Astrocyte (in vitro differentiated cells and primary cell): Measurements from ENCODE around the gene HSF2BP. TPM values are rescaled to one million over a fixed set of nuclear protein-coding genes. Genes with fewer than 3 reads are reported as not detected.
A peak's percentile ranks its signal among the peaks of the same experiment; 100 is the strongest.

ENCODE experiments used
- DNase-seq: peaks from one replicate; pipeline ENCODE4 v3.0.0-alpha.2; 2010; ENCODE audit warnings: low read depth
- FAIRE-seq: peaks from 2 replicates; lab custom pipeline; 2011; peaks lifted over from hg19 to GRCh38; lab: Jason Lieb, UNC
- H2AFZ ChIP-seq: 2 replicates; pipeline ENCODE4 v1.6.0; 2012; ENCODE audit warnings: low read depth, low read length, inconsistent platforms
- H3K27ac ChIP-seq: 2 replicates; pipeline ENCODE4 v1.5.1; 2011; ENCODE audit warnings: low read depth, low read length, inconsistent platforms
- H3K27me3 ChIP-seq: 2 replicates; pipeline ENCODE4 v1.6.0; 2011; ENCODE audit warnings: low read length, inconsistent platforms; ENCODE audit not compliant: insufficient read depth
- H3K36me3 ChIP-seq: 2 replicates; pipeline ENCODE4 v1.5.1; 2011; ENCODE audit warnings: low read length, inconsistent platforms; ENCODE audit not compliant: insufficient read depth
- H3K4me1 ChIP-seq: 2 replicates; pipeline ENCODE4 v1.5.1; 2011; ENCODE audit warnings: low read length, inconsistent platforms; ENCODE audit not compliant: insufficient read depth
- H3K4me2 ChIP-seq: 2 replicates; pipeline ENCODE4 v1.6.0; 2012; ENCODE audit warnings: low read length, inconsistent platforms
- H3K4me3 ChIP-seq: 2 replicates; pipeline ENCODE4 v1.5.1; 2011; ENCODE audit warnings: low read depth, mild to moderate bottlenecking, low read length, inconsistent platforms; ENCODE audit not compliant: insufficient read depth
- H3K79me2 ChIP-seq: 2 replicates; pipeline ENCODE4 v1.6.0; 2012; ENCODE audit warnings: mild to moderate bottlenecking, low read length, inconsistent platforms; ENCODE audit not compliant: insufficient read depth
- H3K9ac ChIP-seq: 2 replicates; pipeline ENCODE4 v1.6.0; 2012; ENCODE audit warnings: mild to moderate bottlenecking, low read length, inconsistent platforms
- H3K9me3 ChIP-seq: 2 replicates; pipeline ENCODE4 v1.5.1; 2012; ENCODE audit warnings: low read depth, mild to moderate bottlenecking, low read length, inconsistent platforms; ENCODE audit not compliant: insufficient read depth
- H4K20me1 ChIP-seq: 2 replicates; pipeline ENCODE4 v1.6.0; 2012; ENCODE audit warnings: low read length, inconsistent platforms; ENCODE audit not compliant: insufficient read depth
- H3K27ac Mint-ChIP-seq: one replicate; pipeline ENCODE4 v1.8.0; 2021; ENCODE audit warnings: mild to moderate bottlenecking, mixed read lengths; ENCODE audit not compliant: unreplicated experiment
- H3K27me3 Mint-ChIP-seq: one replicate; pipeline ENCODE4 v1.8.0; 2021; ENCODE audit warnings: low read depth, mixed read lengths; ENCODE audit not compliant: unreplicated experiment
- H3K36me3 Mint-ChIP-seq: one replicate; pipeline ENCODE4 v1.8.0; 2021; ENCODE audit warnings: low read depth, mixed read lengths; ENCODE audit not compliant: unreplicated experiment
- H3K4me1 Mint-ChIP-seq: one replicate; pipeline ENCODE4 v1.8.0; 2021; ENCODE audit warnings: low read depth, mixed read lengths; ENCODE audit not compliant: unreplicated experiment
- H3K4me3 Mint-ChIP-seq: one replicate; pipeline ENCODE4 v1.8.0; 2021; ENCODE audit warnings: mild to moderate bottlenecking, moderate library complexity, mixed read lengths; ENCODE audit not compliant: unreplicated experiment
- H3K9me3 Mint-ChIP-seq: one replicate; pipeline ENCODE4 v1.8.0; 2021; ENCODE audit warnings: mild to moderate bottlenecking, mixed read lengths; ENCODE audit not compliant: unreplicated experiment
- EZH2 ChIP-seq: IDR thresholded peaks from 2 replicates; pipeline ENCODE4 v1.6.1; 2012; ENCODE audit warnings: mild to moderate bottlenecking, low read length, inconsistent platforms; ENCODE audit not compliant: insufficient read depth
- total RNA-seq: library from RNA; stranded (reverse); gene quantifications from 2 replicates; pipeline ENCODE4 v1.2.1, GENCODE V29; 2021
- TF ChIP-seq, protein P1 (sequence below): IDR thresholded peaks from 2 replicates; pipeline ENCODE4 v1.5.1; 2011; ENCODE audit warnings: low read depth, mild to moderate bottlenecking, inconsistent platforms, low read length, moderate library complexity; ENCODE audit not compliant: insufficient read depth

Gene HSF2BP
- total RNA-seq, 1 donor from 2014 or later: 3.2 TPM

DNA sequence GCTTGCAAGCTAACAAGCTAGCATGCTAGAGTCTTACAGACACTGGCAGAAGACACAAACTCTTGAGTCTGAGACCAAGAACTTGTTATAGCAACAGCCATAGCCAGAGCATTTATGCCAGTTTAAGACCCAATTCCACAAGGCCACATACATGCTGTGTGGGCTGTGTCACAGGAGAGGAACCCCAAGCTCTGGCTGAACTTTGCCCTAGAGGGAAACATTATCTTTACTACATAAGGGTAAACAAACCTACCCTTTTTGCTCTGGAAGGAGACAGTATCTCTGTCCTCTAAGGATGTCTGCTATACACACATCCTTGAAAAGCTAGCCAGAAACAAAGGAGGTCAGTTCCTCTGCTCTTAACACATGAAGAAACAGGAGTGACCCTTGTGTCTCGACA is 70.3 kb downstream of the HSF2BP start:
- no peaks in the 10 kb centered on the region for H3K9me3 ChIP-seq
- Mint-ChIP-seq H3K9me3 (no peaks in the 10 kb centered on the region), H3K27ac (peak overlapping the region; percentile 45), H3K4me3 (no peak overlapping the region), H3K4me1 (peaks cover 70% of the 10 kb centered on the region), H3K36me3 (peaks cover 4% of the 10 kb centered on the region), H3K27me3 (no peaks in the 10 kb centered on the region)
- FAIRE-seq: peak; percentile 34
- H3K4me3 ChIP-seq: no peak overlapping the region
- H3K4me2 ChIP-seq: no peak overlapping the region
- no peaks in the 10 kb centered on the region for H4K20me1 ChIP-seq
- H3K27me3 ChIP-seq: no peaks in the 10 kb centered on the region
- H3K79me2 ChIP-seq: no peaks in the 10 kb centered on the region
- no peak overlapping the region for H3K27ac ChIP-seq
- peaks cover 24% of the 10 kb centered on the region for H3K4me1 ChIP-seq
- DNase-seq: no peak
- TF ChIP-seq EZH2: no peak
- H3K9ac ChIP-seq: no peak overlapping the region
- H3K36me3 ChIP-seq: no peaks in the 10 kb centered on the region
- no peak overlapping the region for H2AFZ ChIP-seq

DNA sequence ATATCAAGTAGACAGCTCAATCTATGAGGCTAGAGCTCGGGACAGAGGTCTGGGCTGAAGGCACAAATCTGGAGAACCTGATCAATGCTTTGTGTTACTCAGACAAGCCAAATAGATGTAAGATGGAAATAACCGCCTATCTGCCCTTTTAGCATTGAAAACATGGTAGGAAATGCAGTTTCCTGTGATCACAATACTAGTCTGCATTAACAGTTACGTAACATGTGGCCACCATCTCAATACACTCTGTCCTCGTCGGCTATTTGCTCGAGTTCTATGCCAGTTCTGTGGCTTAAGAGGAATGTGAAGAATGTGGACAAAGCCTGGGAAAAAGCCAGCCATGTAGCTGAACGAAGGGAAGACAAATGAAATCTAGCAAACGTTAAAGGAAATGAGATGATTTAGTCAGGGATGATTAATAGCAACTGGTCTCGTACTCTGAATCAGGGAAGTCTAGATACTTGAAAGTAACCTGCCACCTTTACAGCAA is 73.3 kb downstream of the HSF2BP start:
- no peaks in the 10 kb centered on the region for H3K79me2 ChIP-seq
- DNase-seq (peak; percentile 100), FAIRE-seq (peak; percentile 63)
- Mint-ChIP-seq H3K9me3 (no peaks in the 10 kb centered on the region), H3K27ac (peak overlapping the region; percentile 99), H3K36me3 (peaks cover 7% of the 10 kb centered on the region), H3K27me3 (no peaks in the 10 kb centered on the region), H3K4me1 (peaks cover 45% of the 10 kb centered on the region), H3K4me3 (peak overlapping the region; percentile 5)
- H4K20me1 ChIP-seq: no peaks in the 10 kb centered on the region
- peak overlapping the region; percentile 48 for H3K4me2 ChIP-seq
- peak overlapping the region; percentile 73 for H3K9ac ChIP-seq
- H2AFZ ChIP-seq: peak overlapping the region; percentile 35
- no peaks in the 10 kb centered on the region for H3K9me3 ChIP-seq
- no peak overlapping the region for H3K4me3 ChIP-seq
- no peaks in the 10 kb centered on the region for H3K36me3 ChIP-seq
- peaks cover 24% of the 10 kb centered on the region for H3K4me1 ChIP-seq
- H3K27me3 ChIP-seq: no peaks in the 10 kb centered on the region
- peak overlapping the region; percentile 91 for H3K27ac ChIP-seq
- TF ChIP-seq, protein P1, sequence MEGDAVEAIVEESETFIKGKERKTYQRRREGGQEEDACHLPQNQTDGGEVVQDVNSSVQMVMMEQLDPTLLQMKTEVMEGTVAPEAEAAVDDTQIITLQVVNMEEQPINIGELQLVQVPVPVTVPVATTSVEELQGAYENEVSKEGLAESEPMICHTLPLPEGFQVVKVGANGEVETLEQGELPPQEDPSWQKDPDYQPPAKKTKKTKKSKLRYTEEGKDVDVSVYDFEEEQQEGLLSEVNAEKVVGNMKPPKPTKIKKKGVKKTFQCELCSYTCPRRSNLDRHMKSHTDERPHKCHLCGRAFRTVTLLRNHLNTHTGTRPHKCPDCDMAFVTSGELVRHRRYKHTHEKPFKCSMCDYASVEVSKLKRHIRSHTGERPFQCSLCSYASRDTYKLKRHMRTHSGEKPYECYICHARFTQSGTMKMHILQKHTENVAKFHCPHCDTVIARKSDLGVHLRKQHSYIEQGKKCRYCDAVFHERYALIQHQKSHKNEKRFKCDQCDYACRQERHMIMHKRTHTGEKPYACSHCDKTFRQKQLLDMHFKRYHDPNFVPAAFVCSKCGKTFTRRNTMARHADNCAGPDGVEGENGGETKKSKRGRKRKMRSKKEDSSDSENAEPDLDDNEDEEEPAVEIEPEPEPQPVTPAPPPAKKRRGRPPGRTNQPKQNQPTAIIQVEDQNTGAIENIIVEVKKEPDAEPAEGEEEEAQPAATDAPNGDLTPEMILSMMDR: no peak
- no peak for TF ChIP-seq EZH2

DNA sequence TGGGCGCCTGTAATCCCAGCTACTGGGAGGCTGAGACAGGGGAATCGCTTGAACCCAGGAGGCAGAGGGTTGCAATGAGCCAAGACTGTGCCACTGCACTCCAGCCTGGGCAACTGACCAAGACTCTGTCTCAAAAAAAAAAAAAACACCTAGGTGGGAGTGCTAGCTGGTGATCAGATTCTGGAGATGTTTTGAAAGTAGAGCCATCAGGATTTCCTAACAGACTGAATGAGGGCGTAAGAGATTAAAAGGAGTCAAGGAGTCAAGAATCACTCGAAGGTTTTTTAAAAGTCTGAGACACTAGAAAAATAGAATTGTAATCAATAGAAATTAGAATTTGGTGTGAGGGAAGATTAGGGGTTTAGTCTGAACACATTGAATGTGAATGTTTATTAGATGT is 73.8 kb downstream of the HSF2BP start:
- H4K20me1 ChIP-seq: no peaks in the 10 kb centered on the region
- TF ChIP-seq EZH2: no peak
- TF ChIP-seq, protein P1: no peak
- no peaks in the 10 kb centered on the region for H3K79me2 ChIP-seq
- H3K9me3 Mint-ChIP-seq: no peaks in the 10 kb centered on the region
- H3K4me2 ChIP-seq: peak overlapping the region; percentile 48
- H3K27ac Mint-ChIP-seq: peak overlapping the region; percentile 99
- FAIRE-seq: no peak
- no peaks in the 10 kb centered on the region for H3K27me3 ChIP-seq
- H3K9ac ChIP-seq: peak overlapping the region; percentile 60
- H3K4me3 Mint-ChIP-seq: peak overlapping the region; percentile 45
- H3K36me3 ChIP-seq: no peaks in the 10 kb centered on the region
- no peaks in the 10 kb centered on the region for H3K9me3 ChIP-seq
- peak overlapping the region; percentile 91 for H3K27ac ChIP-seq
- peaks cover 41% of the 10 kb centered on the region for H3K4me1 Mint-ChIP-seq
- H3K4me3 ChIP-seq: no peak overlapping the region
- H3K36me3 Mint-ChIP-seq: peaks cover 9% of the 10 kb centered on the region
- no peaks in the 10 kb centered on the region for H3K27me3 Mint-ChIP-seq
- H3K4me1 ChIP-seq: peaks cover 22% of the 10 kb centered on the region
- DNase-seq: no peak
- peak overlapping the region; percentile 35 for H2AFZ ChIP-seq
